HCT116 (cell line): ENCODE measurements around the gene AP1S1. TPM values are rescaled to one million over a fixed set of nuclear protein-coding genes. Genes with fewer than 3 reads are reported as not detected.
"Not testable (repeated sequence)": the region's sequence is repeated elsewhere in the genome, so short reads cannot be mapped to it uniquely, and the experiment has no call there.

Experiments
- ATAC-seq: fragments of 200-7000 bp; cut with Tn5 transposase; 2 replicates; pipeline ENCODE4 v1.9.1; 2020; ENCODE audit warnings: mild to moderate bottlenecking, moderate library complexity
- BruUV-seq: library from RNA; stranded (reverse); fragments of 400-500 nt; replicated peaks from 2 replicates; lab custom pipeline; 2021; lab: Mats Ljungman, UMichigan
- CTCF ChIA-PET: fragments of 300-600 bp; sonication (Branson Sonifier 250); formaldehyde crosslinking; loops from one replicate; lab custom pipeline; 2021; ENCODE audit warnings: antibody characterized with exemption; lab: Charles Lee
- POLR2A ChIA-PET: fragments of 300-600, 350-600 bp; sonication (Branson Sonifier 250); formaldehyde crosslinking; loops from one replicate; lab custom pipeline; 2021; ENCODE audit warnings: antibody characterized with exemption; lab: Charles Lee
- RAD21 ChIA-PET, 2 experiments: fragments of 300-600 bp; sonication (Branson Sonifier 250); formaldehyde crosslinking; loops; one replicate each; lab custom pipeline; 2023; ENCODE audit warnings: low total read pairs in 2 of 2; ENCODE audit not compliant: uncharacterized antibody in 2 of 2, unreplicated experiment in 2 of 2, low non-redundant PET in 1 of 2; lab: Charles Lee
- DNase-seq: peaks from one replicate; pipeline ENCODE4 v3.0.0-alpha.2; 2010; ENCODE audit warnings: low read depth, low spot score
- H2AFZ ChIP-seq: fragments of 200-600 bp; shearing (Covaris generic), sonication (generic); 2 replicates; pipeline ENCODE4 v1.6.1; 2017; ENCODE audit warnings: low read depth, mixed run types, mixed read lengths, antibody characterized with exemption, low read length; ENCODE audit not compliant: poor library complexity, severe bottlenecking
- H3K27ac ChIP-seq: 2 replicates; pipeline ENCODE4 v1.5.1; 2012; ENCODE audit warnings: low read depth, low read length
- H3K27me3 ChIP-seq: fragments of 200-600 bp; sonication (generic); 2 replicates; pipeline ENCODE4 v1.6.1; 2016; ENCODE audit warnings: mixed run types, low read length, mixed read lengths; ENCODE audit not compliant: insufficient read depth
- H3K36me3 ChIP-seq, 2 experiments: fragments of 200-500 bp in 1 of 2; fragments of 200-600 bp in 1 of 2; sonication (Bioruptor generic) in 1 of 2; sonication (generic) in 1 of 2; 2 replicates each; pipeline versions ENCODE4 v1.5.1 to v1.6.1; 2014 to 2016; ENCODE audit warnings: low read length in 2 of 2, inconsistent platforms in 1 of 2, mixed read lengths in 1 of 2, mixed run types in 1 of 2; ENCODE audit not compliant: insufficient read depth in 2 of 2, control insufficient read depth in 1 of 2
- H3K4me1 ChIP-seq, 2 experiments: fragments of 200-600 bp in 1 of 2; sonication (generic) in 1 of 2; 2 replicates each; pipeline versions ENCODE4 v1.5.1 to v1.6.1; 2012 to 2017; ENCODE audit warnings: low read length in 2 of 2, inconsistent platforms in 1 of 2, mild to moderate bottlenecking in 1 of 2, mixed read lengths in 1 of 2, mixed run types in 1 of 2, moderate library complexity in 1 of 2; ENCODE audit not compliant: insufficient read depth in 2 of 2, control insufficient read depth in 1 of 2
- H3K4me2 ChIP-seq: fragments of 200-600 bp; sonication (generic); 2 replicates; pipeline ENCODE4 v1.6.1; 2017; ENCODE audit warnings: mixed run types, low read length, mixed read lengths
- H3K4me3 ChIP-seq, 2 experiments: fragments of 200-600 bp in 1 of 2; sonication (generic) in 1 of 2; replicated peaks in 1 of 2; 2 replicates each; pipeline ENCODE4 v1.5.1; 2011 to 2016; ENCODE audit warnings: low read length in 2 of 2, control low read depth in 1 of 2, low read depth in 1 of 2, mild to moderate bottlenecking in 1 of 2, mixed read lengths in 1 of 2, mixed run types in 1 of 2
- H3K79me2 ChIP-seq: fragments of 200-600 bp; sonication (generic); 2 replicates; pipeline ENCODE4 v1.6.1; 2017; ENCODE audit warnings: mild to moderate bottlenecking, mixed run types, low read length, moderate library complexity, mixed read lengths; ENCODE audit not compliant: insufficient read depth
- H3K9ac ChIP-seq: fragments of 200-600 bp; sonication (generic); 2 replicates; pipeline ENCODE4 v1.6.1; 2016; ENCODE audit warnings: low read length, mixed read lengths
- H3K9me2 ChIP-seq: fragments of 200-600 bp; sonication (generic), shearing (Covaris generic); 2 replicates; pipeline ENCODE4 v1.6.1; 2017; ENCODE audit warnings: mixed run types, mild to moderate bottlenecking, moderate library complexity; ENCODE audit not compliant: insufficient read depth
- H3K9me3 ChIP-seq, 2 experiments: fragments of 200-500 bp in 1 of 2; fragments of 200-600 bp in 1 of 2; sonication (Bioruptor generic) in 1 of 2; sonication (generic) in 1 of 2; 2 replicates each; pipeline ENCODE4 v1.6.1; 2014 to 2017; ENCODE audit warnings: low read length in 2 of 2, mixed read lengths in 2 of 2, inconsistent platforms in 1 of 2, low read depth in 1 of 2, mild to moderate bottlenecking in 1 of 2, mixed run types in 1 of 2, moderate library complexity in 1 of 2; ENCODE audit not compliant: control insufficient read depth in 1 of 2, insufficient read depth in 1 of 2
- H4K20me1 ChIP-seq: fragments of 200-600 bp; sonication (generic), shearing (Covaris generic); 2 replicates; pipeline ENCODE4 v1.6.1; 2017; ENCODE audit warnings: mixed run types, mild to moderate bottlenecking, moderate library complexity; ENCODE audit not compliant: insufficient read depth
- ELF1 ChIP-seq: IDR thresholded peaks from 2 replicates; pipeline ENCODE4 v1.6.1; 2012; ENCODE audit warnings: low read depth, borderline replicate concordance
- EZH2 ChIP-seq: fragments of 200-600 bp; sonication (generic); IDR thresholded peaks from 2 replicates; pipeline ENCODE4 v1.6.1; 2017; ENCODE audit warnings: antibody characterized with exemption, mixed run types
- POLR2AphosphoS5 ChIP-seq: IDR thresholded peaks from 2 replicates; pipeline ENCODE4 v1.6.1; 2011; ENCODE audit warnings: mild to moderate bottlenecking, low read depth, low read length, moderate library complexity
- RAD21 ChIP-seq: IDR thresholded peaks from 2 replicates; pipeline ENCODE4 v1.6.1; 2012; ENCODE audit warnings: low read depth, mild to moderate bottlenecking
- intact Hi-C: fragments of 100-400 bp; cut with micrococcal nuclease; formaldehyde crosslinking; loops from 2 replicates; pipeline ENCODE4 v1.10.0; 2022
- total RNA-seq: library from RNA; stranded (reverse); gene quantifications from one replicate; pipeline ENCODE4 v1.2.1, GENCODE V29; 2021; ENCODE audit not compliant: unreplicated experiment
- TF ChIP-seq, protein P1 (sequence below): IDR thresholded peaks from 2 replicates; pipeline ENCODE4 v1.6.1; 2012

AP1S1 gene
- total RNA-seq, 1 experiment from 2014 or later, result 130 TPM

DNA sequence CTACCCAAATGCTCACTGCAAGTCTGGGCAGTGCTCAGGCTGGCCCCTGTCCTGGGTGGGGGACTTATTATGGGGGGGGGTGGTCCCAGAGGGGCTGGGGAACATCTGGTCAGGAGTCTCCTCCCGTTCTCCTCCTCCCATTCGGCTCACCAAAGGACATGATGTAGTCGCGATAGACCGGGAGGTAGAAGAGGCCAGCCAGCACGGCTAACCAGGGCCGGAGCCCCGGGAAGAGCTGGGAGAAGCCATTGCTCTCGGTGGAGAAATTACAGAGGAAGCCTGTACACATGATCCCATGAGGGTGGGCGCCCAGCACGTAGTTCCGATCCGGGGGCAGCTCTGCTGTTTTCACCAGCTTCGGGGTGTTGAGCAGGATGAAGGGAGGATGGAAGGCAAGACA is 44.2 kb downstream of the AP1S1 start:
- Histone ChIP-seq H2AFZ (no peak overlapping the region), H3K4me3 (no peak overlapping the region), H3K4me2 (no peak overlapping the region), H3K9me3 (no peaks in the 10 kb centered on the region), H3K36me3 (no peaks in the 10 kb centered on the region), H3K9ac (no peak overlapping the region), H4K20me1 (no peaks in the 10 kb centered on the region), H3K9me2 (no peaks in the 10 kb centered on the region), H3K27me3 (no peaks in the 10 kb centered on the region), H3K4me1 (peaks cover 0 to 8% of the 10 kb centered on the region in 2 experiments; a peak in 3 of 4 replicates), H3K27ac (no peak overlapping the region), H3K79me2 (no peaks in the 10 kb centered on the region)
- DNase-seq (no peak), ATAC-seq (no peak)
- POLR2A ChIA-PET, result no interaction called here
- TF ChIP-seq EZH2 (no peak), RAD21 (no peak), ELF1 (no peak), POLR2AphosphoS5 (no peak)
- TF ChIP-seq, protein P1, sequence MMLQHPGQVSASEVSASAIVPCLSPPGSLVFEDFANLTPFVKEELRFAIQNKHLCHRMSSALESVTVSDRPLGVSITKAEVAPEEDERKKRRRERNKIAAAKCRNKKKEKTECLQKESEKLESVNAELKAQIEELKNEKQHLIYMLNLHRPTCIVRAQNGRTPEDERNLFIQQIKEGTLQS, result no peak
- CTCF ChIA-PET, result no interaction called here
- RAD21 ChIA-PET, result no interaction called here
- intact Hi-C loops, result loop anchor here (10.0 kb wide), 1 partner anchor 234 kb away; the partner anchor contains the start of gene MUC12
- BruUV-seq, result no TSS peak

DNA sequence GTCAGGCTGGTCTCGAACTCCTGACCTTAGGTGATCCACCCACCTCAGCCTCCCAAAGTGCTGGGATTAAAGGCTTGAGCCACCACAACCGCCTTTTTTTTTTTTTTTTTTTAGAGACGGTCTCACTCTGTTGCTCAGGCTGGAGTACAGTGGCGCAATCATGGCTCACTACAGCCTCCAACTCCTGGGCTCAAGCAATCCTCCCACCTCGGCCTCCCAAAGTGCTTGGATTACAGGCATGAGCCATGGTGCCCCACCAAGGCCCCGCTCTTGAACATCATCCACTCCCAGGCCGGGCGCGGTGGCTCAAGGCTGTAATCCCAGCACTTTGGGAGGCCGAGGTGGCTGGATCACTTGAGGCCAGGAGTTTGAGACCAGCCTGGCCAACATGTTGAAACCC is 45.2 kb downstream of the AP1S1 start:
- BruUV-seq, DNase-seq, POLR2A ChIA-PET, H3K9ac ChIP-seq, H3K27me3 ChIP-seq, H3K79me2 ChIP-seq, H3K9me3 ChIP-seq, H3K4me2 ChIP-seq, H3K4me1 ChIP-seq, H3K4me3 ChIP-seq, H4K20me1 ChIP-seq, H3K27ac ChIP-seq, ATAC-seq, H3K9me2 ChIP-seq, H2AFZ ChIP-seq, H3K36me3 ChIP-seq, CTCF ChIA-PET, RAD21 ChIA-PET: not testable (repeated sequence)
- intact Hi-C loops, result loop anchor here (10.0 kb wide), 1 partner anchor 235 kb away; the partner anchor contains the start of gene MUC12
